Right lobe of liver (tissue), 6 donors: Measurements from ENCODE around the gene COPS4. TPM values are rescaled to one million over a fixed set of nuclear protein-coding genes. Genes with fewer than 3 reads are reported as not detected.
"Not testable (repeated sequence)": the region's sequence is repeated elsewhere in the genome, so short reads cannot be mapped to it uniquely, and the experiment has no call there.

Experiments
- ATAC-seq, 4 donors: fragments of 200-7000 bp; cut with Tn5 transposase; one replicate each; pipeline ENCODE4 v1.9.1; 2020; ENCODE audit warnings: mild to moderate bottlenecking in 4 of 4, moderate library complexity in 4 of 4
- DNase-seq, 3 donors: peaks; one replicate each; pipeline ENCODE4 v3.0.0-alpha.2; 2020
- H3K27ac ChIP-seq, 3 donors: fragments of 200-600 bp; one replicate each; pipeline ENCODE4 v1.8.0; 2022
- H3K27me3 ChIP-seq, 2 donors: fragments of 200-600 bp; one replicate each; pipeline ENCODE4 v1.8.0; 2022
- H3K36me3 ChIP-seq, 4 donors: fragments of 200-600 bp; sonication (generic) in 1 of 4; one replicate each; pipeline versions ENCODE4 v1.5.1 to v1.8.0; 2017 to 2022; ENCODE audit warnings: control low read depth in 1 of 4
- H3K4me1 ChIP-seq, 4 donors: fragments of 200-600 bp; sonication (generic) in 1 of 4; one replicate each; pipeline versions ENCODE4 v1.5.1 to v1.8.0; 2017 to 2022; ENCODE audit warnings: control low read depth in 1 of 4
- H3K4me3 ChIP-seq, 3 donors: fragments of 200-600 bp; one replicate each; pipeline ENCODE4 v1.8.0; 2022
- H3K9me3 ChIP-seq, 4 donors: fragments of 200-600 bp; sonication (generic) in 1 of 4; one replicate each; pipeline versions ENCODE4 v1.5.1 to v1.8.0; 2017 to 2022; ENCODE audit warnings: control low read depth in 1 of 4
- POLR2A ChIP-seq: fragments of 450-650 bp; IDR thresholded peaks from one replicate; pipeline ENCODE4 v1.6.1; 2017; ENCODE audit warnings: antibody characterized with exemption, mild to moderate bottlenecking
- WGBS: methylation state at CpG from one replicate; pipeline ENCODE4 v1.1.6; 2018; ENCODE audit warnings: low coverage, low lambda C conversion rate; ENCODE audit not compliant: insufficient coverage; ENCODE audit errors: missing lambda C conversion rate; 5-methylcytosine and 5-hydroxymethylcytosine counted together
- intact Hi-C, 2 donors: fragments of 100-400 bp; cut with DNase I; formaldehyde crosslinking; loops; one replicate each; pipeline versions ENCODE4 v1.11.2 to v1.14.1; 2022
- total RNA-seq, 6 experiments: library from RNA; depleted of rRNA in 2 of 6; stranded (reverse); fragments of >200 nt in 2 of 6; fragmentation: NEBNext Ultra II Directional in 3 of 6; extraction: Animal tissue kit (Norgen Biotek cat#: 25700) in 3 of 6; gene quantifications; one replicate each; pipeline versions ENCODE4 v1.1.0 to v1.2.4, GENCODE V29; 2016 to 2023
- TF ChIP-seq, protein P1 (sequence below), 4 donors: fragments of 200-600 bp in 3 of 4; fragments of 450-650 bp in 1 of 4; IDR thresholded peaks; one replicate each; pipeline versions ENCODE4 v1.5.1 to v1.8.0; 2016 to 2022; ENCODE audit warnings: antibody characterized with exemption in 4 of 4, mild to moderate bottlenecking in 2 of 4
- donor health status: DM: no; HTN: yes; CAD: no.
- donor health status: DM: no; HTN: no; CAD: no.
- donor health status: DM: no; HTN: no; CAD: no.
- donor health status: DM: no; HTN: yes; CAD: no.
- donor health status: DM: no; HTN: yes; CAD: no.

COPS4 gene
- total RNA-seq, 6 experiments from 2014 or later = 11.1 to 18.9 (median 14.7) TPM

DNA sequence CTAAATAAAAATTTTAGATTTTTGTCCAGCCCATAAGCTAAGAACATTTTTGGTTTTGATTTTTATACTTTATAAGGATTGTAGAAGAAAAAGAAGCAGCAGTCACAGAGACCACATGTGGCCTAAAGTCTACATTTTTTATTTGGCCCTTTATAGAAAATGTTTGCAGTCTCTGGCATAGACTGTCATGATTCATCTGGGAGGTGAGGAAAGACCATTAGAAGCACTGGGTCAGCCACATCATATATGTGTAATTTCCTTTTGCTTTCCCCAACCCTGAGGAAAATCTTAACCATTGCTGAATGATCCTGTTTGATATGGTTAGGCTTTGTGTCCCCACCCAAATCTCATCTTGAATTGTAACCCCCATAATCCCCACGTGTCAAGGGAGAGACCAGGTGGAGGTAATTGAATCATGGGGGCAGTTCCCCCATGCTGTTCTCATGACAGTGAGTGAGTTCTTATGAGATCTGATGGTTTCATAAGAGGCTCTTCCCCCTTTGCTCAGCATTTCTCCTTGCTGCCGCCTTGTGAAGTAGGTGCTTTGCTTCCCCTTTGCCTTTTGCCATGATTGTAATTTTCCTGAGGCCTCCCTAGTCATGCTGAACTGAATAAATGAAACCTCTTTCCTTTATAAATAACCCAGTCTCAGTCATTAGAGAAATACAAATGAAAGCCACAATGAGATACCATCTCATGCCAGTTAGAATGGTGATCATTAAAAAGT is 12.1 kb upstream of the COPS4 start:
- no peaks in the 10 kb centered on the region for H3K4me1 ChIP-seq
- no peaks in the 10 kb centered on the region for H3K27me3 ChIP-seq
- no peak overlapping the region for H3K27ac ChIP-seq
- ATAC-seq (peak in 2 of 4 donors; percentile 29 to 34), DNase-seq (no peak)
- no peaks in the 10 kb centered on the region for H3K36me3 ChIP-seq
- WGBS = 65% methylated on average over 2 of the region's 2 CpGs
- H3K4me3 ChIP-seq = no peak overlapping the region
- no peaks in the 10 kb centered on the region for H3K9me3 ChIP-seq
- TF ChIP-seq, protein P1, sequence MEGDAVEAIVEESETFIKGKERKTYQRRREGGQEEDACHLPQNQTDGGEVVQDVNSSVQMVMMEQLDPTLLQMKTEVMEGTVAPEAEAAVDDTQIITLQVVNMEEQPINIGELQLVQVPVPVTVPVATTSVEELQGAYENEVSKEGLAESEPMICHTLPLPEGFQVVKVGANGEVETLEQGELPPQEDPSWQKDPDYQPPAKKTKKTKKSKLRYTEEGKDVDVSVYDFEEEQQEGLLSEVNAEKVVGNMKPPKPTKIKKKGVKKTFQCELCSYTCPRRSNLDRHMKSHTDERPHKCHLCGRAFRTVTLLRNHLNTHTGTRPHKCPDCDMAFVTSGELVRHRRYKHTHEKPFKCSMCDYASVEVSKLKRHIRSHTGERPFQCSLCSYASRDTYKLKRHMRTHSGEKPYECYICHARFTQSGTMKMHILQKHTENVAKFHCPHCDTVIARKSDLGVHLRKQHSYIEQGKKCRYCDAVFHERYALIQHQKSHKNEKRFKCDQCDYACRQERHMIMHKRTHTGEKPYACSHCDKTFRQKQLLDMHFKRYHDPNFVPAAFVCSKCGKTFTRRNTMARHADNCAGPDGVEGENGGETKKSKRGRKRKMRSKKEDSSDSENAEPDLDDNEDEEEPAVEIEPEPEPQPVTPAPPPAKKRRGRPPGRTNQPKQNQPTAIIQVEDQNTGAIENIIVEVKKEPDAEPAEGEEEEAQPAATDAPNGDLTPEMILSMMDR (IDR thresholded peaks at IDR 0.05) = no peak
- TF ChIP-seq POLR2A = no peak
- intact Hi-C loops = no loop called here

DNA sequence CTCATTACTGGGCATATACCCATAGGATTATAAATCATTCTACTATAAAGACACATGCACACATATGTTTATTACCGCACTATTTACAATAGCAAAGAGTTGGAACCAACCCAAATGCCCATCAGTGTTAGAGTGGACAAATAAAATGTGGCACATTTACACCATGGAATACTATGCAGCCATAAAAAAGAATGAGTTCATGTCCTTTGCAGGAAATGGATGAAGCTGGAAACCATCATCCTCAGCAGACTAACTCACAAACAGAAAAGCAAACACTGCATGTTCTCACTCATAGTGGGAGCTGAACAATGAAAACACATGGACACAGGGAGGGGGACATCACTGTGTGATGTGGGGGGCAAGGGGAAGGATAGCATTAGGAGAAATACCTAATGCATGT is 11.4 kb upstream of the COPS4 start:
- intact Hi-C loops, H3K4me1 ChIP-seq, DNase-seq, ATAC-seq, H3K27ac ChIP-seq, H3K27me3 ChIP-seq, H3K9me3 ChIP-seq, H3K4me3 ChIP-seq, H3K36me3 ChIP-seq: not testable (repeated sequence)
- 71% methylated on average over 1 of the region's 1 CpG for WGBS

DNA sequence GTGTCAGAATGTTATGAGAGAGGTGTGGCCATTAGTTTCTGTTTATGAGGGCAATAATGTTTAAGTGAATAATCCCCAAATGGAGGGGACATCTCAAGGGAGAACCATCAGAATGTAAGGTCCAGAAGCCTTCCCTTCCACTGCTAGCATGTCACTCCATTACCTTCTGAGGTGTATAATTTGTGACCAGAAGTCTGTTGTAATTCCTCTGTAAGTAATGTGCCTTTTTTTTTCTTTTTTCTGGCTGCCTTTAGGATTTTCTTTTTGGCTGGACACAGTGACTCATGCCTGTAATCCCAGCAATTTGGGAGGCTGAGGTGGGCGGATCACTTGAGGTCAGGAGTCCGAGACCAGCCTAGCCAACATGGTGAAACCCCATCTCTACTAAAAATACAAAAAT is 10.8 kb upstream of the COPS4 start:
- no peak for DNase-seq
- Histone ChIP-seq H3K4me1 (no peaks in the 10 kb centered on the region), H3K9me3 (no peaks in the 10 kb centered on the region), H3K4me3 (no peak overlapping the region), H3K36me3 (no peaks in the 10 kb centered on the region), H3K27me3 (no peaks in the 10 kb centered on the region), H3K27ac (no peak overlapping the region)
- intact Hi-C loops = no loop called here
- ATAC-seq = no peak
- 50% methylated on average over 1 of the region's 2 CpGs for WGBS
- TF ChIP-seq POLR2A = no peak
- TF ChIP-seq, protein P1 (IDR thresholded peaks at IDR 0.05) = no peak

DNA sequence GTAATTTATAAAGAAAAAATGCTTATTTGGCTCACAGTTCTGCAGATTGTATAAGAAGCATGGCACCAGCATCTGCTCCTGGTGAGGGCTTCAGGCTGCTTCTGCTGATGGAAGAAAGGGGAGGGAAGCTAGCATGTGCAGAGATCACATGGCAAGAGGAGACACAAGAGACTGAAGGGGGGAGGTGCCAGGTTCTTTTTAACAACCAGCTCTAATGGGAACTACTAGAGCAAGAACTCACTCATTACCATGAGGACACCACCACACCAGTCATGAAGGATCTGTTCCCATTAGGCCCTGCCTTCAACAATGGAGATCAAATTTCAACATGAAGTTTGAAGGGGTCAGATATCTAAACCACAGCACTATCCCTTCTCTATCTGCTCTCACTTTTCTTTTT is 9.4 kb upstream of the COPS4 start:
- no peaks in the 10 kb centered on the region for H3K27me3 ChIP-seq
- DNase-seq (no peak), ATAC-seq (no peak)
- no peaks in the 10 kb centered on the region for H3K4me1 ChIP-seq
- no peak overlapping the region for H3K27ac ChIP-seq
- TF ChIP-seq, protein P1 (IDR thresholded peaks at IDR 0.05) = no peak
- no peak for TF ChIP-seq POLR2A
- no peaks in the 10 kb centered on the region for H3K36me3 ChIP-seq
- H3K9me3 ChIP-seq = no peaks in the 10 kb centered on the region
- no peak overlapping the region for H3K4me3 ChIP-seq
- intact Hi-C loops = no loop called here

DNA sequence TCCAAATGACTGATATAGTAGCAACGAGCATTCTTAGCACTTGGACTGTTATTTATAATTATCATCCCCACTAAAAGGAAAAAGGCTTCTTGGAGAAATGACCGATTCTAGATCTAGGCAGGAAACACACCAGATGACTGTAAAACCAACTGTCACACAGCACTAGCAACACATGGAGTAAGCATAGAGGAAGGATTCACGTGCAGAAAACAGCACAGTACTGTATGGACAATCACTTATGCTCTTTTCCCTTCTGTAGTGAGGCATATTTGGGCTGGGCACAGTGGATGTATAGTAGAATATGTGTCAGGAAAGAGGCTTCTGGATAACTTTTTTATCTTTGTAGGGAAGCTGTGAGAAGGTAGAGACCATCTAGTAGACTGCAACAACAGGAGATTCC is 6.0 kb upstream of the COPS4 start:
- DNase-seq (no peak), ATAC-seq (no peak)
- intact Hi-C loops = no loop called here
- Histone ChIP-seq H3K27me3 (no peaks in the 10 kb centered on the region), H3K4me3 (no peak overlapping the region), H3K36me3 (no peaks in the 10 kb centered on the region), H3K27ac (no peak overlapping the region), H3K9me3 (no peaks in the 10 kb centered on the region), H3K4me1 (no peaks in the 10 kb centered on the region)
- 24% methylated on average over 3 of the region's 3 CpGs for WGBS
- no peak for TF ChIP-seq POLR2A
- TF ChIP-seq, protein P1 (IDR thresholded peaks at IDR 0.05) = no peak
